Breast epithelium (tissue), 4 donors: ENCODE data around the gene GOLGA8Q. TPM values are rescaled to one million over a fixed set of nuclear protein-coding genes. Genes with fewer than 3 reads are reported as not detected.
A peak's percentile ranks its signal among the peaks of the same experiment; 100 is the strongest.
"Not testable (repeated sequence)": the region's sequence is repeated elsewhere in the genome, so short reads cannot be mapped to it uniquely, and the experiment has no call there.

ENCODE experiments used
- DNase-seq, 2 donors: peaks; one replicate each; pipeline ENCODE4 v3.0.0-alpha.2; 2019; ENCODE audit warnings: low spot score in 2 of 2
- H3K27ac ChIP-seq, 2 donors: fragments of 200-600 bp; sonication (generic) in 1 of 2; one replicate each; pipeline ENCODE4 v1.5.1; 2016 to 2019; ENCODE audit warnings: mild to moderate bottlenecking in 1 of 2
- H3K27me3 ChIP-seq, 2 donors: fragments of 200-600 bp; sonication (generic) in 1 of 2; one replicate each; pipeline versions ENCODE4 v1.5.1 to v1.6.0; 2017 to 2019; ENCODE audit warnings: control low read depth in 1 of 2, mild to moderate bottlenecking in 1 of 2
- H3K36me3 ChIP-seq: fragments of 200-600 bp; one replicate; pipeline ENCODE4 v1.5.1; 2019
- H3K4me1 ChIP-seq, 2 donors: fragments of 200-600 bp; sonication (generic); one replicate each; pipeline ENCODE4 v1.5.1; 2016 to 2019; ENCODE audit warnings: control low read depth in 1 of 2
- H3K4me3 ChIP-seq, 3 donors: fragments of 200-600 bp; sonication (generic); 1 replicate in 2 of 3; 2 replicates in 1 of 3; pipeline ENCODE4 v1.5.1; 2016 to 2019; ENCODE audit warnings: mild to moderate bottlenecking in 3 of 3, moderate library complexity in 2 of 3
- H3K9me3 ChIP-seq, 2 donors: fragments of 200-600 bp; sonication (generic) in 1 of 2; one replicate each; pipeline ENCODE4 v1.5.1; 2016 to 2019; ENCODE audit warnings: control low read depth in 1 of 2
- CTCF ChIP-seq, 3 donors: fragments of 450-650 bp; IDR thresholded peaks; one replicate each; pipeline ENCODE4 v1.5.1; 2016 to 2017; ENCODE audit warnings: antibody characterized with exemption in 3 of 3, mild to moderate bottlenecking in 3 of 3, moderate library complexity in 3 of 3
- intact Hi-C: fragments of 100-400 bp; cut with DNase I; formaldehyde crosslinking; loops from one replicate; pipeline ENCODE4 v1.15.1; 2023; ENCODE audit warnings: low total_unique reads
- total RNA-seq, 3 donors: library from RNA; depleted of rRNA; stranded (reverse); fragments of >200 nt; gene quantifications; one replicate each; pipeline ENCODE4 v1.1.0, GENCODE V29; 2016

The GOLGA8Q gene
- total RNA-seq, 3 donors from 2014 or later = 0.59 to 4.3 (median 1.9) TPM

- H3K9me3 ChIP-seq, H3K4me3 ChIP-seq, H3K27me3 ChIP-seq, intact Hi-C loops, H3K36me3 ChIP-seq, H3K4me1 ChIP-seq, DNase-seq, H3K27ac ChIP-seq: not testable (repeated sequence)
- TF ChIP-seq CTCF (IDR thresholded peaks at IDR 0.05) = peak in 1 of 3 donors; percentile 11
Measured at GRCh38 chr15:30598953-30599352, 47.1 kb downstream of the GOLGA8Q start.

- H3K27me3 ChIP-seq, H3K27ac ChIP-seq, H3K4me1 ChIP-seq, H3K36me3 ChIP-seq, intact Hi-C loops, H3K4me3 ChIP-seq, H3K9me3 ChIP-seq, DNase-seq: not testable (repeated sequence)
Measured at GRCh38 chr15:30603796-30604195, 51.9 kb downstream of the GOLGA8Q start, which contains the start of gene GOLGA8H. Gene GOLGA8H (plus strand): TSS chr15:30604028. CDS start chr15:30604126, 98 bp downstream.

Other genes starting within 250 kb of the GOLGA8Q start
- 1 to 10 TPM in 1 of 3 donors, under 1 TPM in 2; 0.73 to 3.3 (median 0.80) TPM for gene CHRFAM7A, start 158.5 kb upstream of the GOLGA8Q start, total RNA-seq
- 1 to 10 TPM; 4.2 to 5.6 (median 4.5) TPM for gene GOLGA8R, start 137.8 kb upstream of the GOLGA8Q start, total RNA-seq
- gene GOLGA8H, start 52.0 kb downstream of the GOLGA8Q start, total RNA-seq = 1 to 10 TPM in 1 of 3 donors, under 1 TPM in 2; 0.16 to 1.6 (median 0.29) TPM